Measurements from ENCODE around the gene CD101.

GRCh38 chr1:117032266-117032665 is 30.7 kb downstream of the CD101 start:
- no peak for TF ChIP-seq POLR2A (IDR thresholded peaks at IDR 0.05; ENCODE audit: low read length)
- TF ChIP-seq GATA1 (IDR thresholded peaks at IDR 0.05; ENCODE audit: low read depth, low read length): no peak
